ENCODE results near the gene KLHDC8A.
A peak's percentile ranks its signal among the peaks of the same experiment; 100 is the strongest.
"Not testable (repeated sequence)": the region's sequence is repeated elsewhere in the genome, so short reads cannot be mapped to it uniquely, and the experiment has no call there.

The KLHDC8A gene

GRCh38 chr1:205317311-205317917 is 39.3 kb downstream of the KLHDC8A start:
- no peak for DNase-seq

GRCh38 chr1:205316161-205316566 is 40.6 kb downstream of the KLHDC8A start:
- no peak for DNase-seq

- DNase-seq, result no peak
Observed at GRCh38 chr1:205315008-205315618, 41.6 kb downstream of the KLHDC8A start.

- DNase-seq, result peak; percentile 55
Observed at GRCh38 chr1:205313563-205314308, 43.0 kb downstream of the KLHDC8A start.

GRCh38 chr1:205312866-205313562 is 43.7 kb downstream of the KLHDC8A start:
- no peak for DNase-seq

- no peak for DNase-seq
Observed at GRCh38 chr1:205310976-205311704, 45.6 kb downstream of the KLHDC8A start.

- DNase-seq, result no peak
Observed at GRCh38 chr1:205309741-205310140, 47.0 kb downstream of the KLHDC8A start.

- no peak for DNase-seq
Observed at GRCh38 chr1:205306929-205307566, 49.7 kb downstream of the KLHDC8A start.

- DNase-seq, result no peak
Observed at GRCh38 chr1:205304695-205305070, 52.0 kb downstream of the KLHDC8A start.

- DNase-seq, result no peak
Observed at GRCh38 chr1:205304046-205304694, 52.6 kb downstream of the KLHDC8A start.

GRCh38 chr1:205303247-205303888 is 53.4 kb downstream of the KLHDC8A start:
- no peak for DNase-seq

- no peak for DNase-seq
Observed at GRCh38 chr1:205301842-205302588, 54.7 kb downstream of the KLHDC8A start.

GRCh38 chr1:205301205-205301821 is 55.4 kb downstream of the KLHDC8A start:
- DNase-seq, result no peak

- no peak for DNase-seq
Observed at GRCh38 chr1:205300149-205300548, 56.6 kb downstream of the KLHDC8A start.

- no peak for DNase-seq
Observed at GRCh38 chr1:205298191-205298994, 58.3 kb downstream of the KLHDC8A start.

- not testable (repeated sequence) for DNase-seq
Observed at GRCh38 chr1:205297546-205298177, 59.1 kb downstream of the KLHDC8A start.

- no peak for DNase-seq
Observed at GRCh38 chr1:205296154-205296553, 60.6 kb downstream of the KLHDC8A start.

- no peak for DNase-seq
Observed at GRCh38 chr1:205294934-205295333, 61.8 kb downstream of the KLHDC8A start.
